ENCODE results near the gene WDR45.
A peak's percentile ranks its signal among the peaks of the same experiment; 100 is the strongest.

The WDR45 gene

DNA sequence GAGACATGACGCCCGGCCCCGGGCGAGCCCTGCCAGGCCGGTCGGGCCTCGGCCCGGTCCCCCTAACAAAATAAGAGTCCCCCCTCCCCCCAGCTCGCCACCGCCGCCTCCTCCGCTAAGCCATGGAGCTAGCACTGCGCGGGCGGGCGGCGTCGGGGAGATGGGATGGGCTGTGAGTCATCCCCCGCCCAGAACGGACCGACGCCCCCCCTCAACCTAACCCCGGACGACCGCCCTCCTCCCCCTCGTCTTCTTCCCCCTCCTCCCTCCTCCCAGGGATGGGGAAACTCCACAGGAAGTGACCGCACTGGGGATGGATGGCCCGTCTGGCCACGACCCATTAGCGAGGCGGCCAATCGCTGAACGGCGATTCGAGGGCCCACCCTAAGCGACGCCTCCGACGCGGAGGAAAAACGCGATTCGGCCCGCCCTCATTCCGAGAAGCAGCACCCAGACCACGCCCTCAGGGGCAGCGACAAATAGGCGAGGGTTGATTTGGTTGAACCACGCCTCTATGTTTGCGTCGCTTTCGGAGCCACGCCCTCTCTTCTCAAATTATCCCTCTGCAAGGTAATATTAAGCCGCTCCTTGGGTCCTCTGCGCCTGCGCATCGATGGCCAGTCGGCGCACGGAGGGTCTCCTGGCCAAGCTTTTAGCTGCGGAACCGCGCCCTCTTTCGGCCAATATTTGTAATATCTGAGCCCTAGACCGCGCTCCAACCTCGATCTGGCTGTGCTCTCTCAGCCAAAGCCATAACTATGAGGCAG lies 36.3 kb downstream of the WDR45 start, which contains the start of gene TFE3:
Gene TFE3 (minus strand): TSS at position 138 of the 767 bp plus-strand sequence. CDS start 131 bp downstream, at position 7.
- peak; percentile 92 for DNase-seq (ENCODE audit: low spot score)

DNA sequence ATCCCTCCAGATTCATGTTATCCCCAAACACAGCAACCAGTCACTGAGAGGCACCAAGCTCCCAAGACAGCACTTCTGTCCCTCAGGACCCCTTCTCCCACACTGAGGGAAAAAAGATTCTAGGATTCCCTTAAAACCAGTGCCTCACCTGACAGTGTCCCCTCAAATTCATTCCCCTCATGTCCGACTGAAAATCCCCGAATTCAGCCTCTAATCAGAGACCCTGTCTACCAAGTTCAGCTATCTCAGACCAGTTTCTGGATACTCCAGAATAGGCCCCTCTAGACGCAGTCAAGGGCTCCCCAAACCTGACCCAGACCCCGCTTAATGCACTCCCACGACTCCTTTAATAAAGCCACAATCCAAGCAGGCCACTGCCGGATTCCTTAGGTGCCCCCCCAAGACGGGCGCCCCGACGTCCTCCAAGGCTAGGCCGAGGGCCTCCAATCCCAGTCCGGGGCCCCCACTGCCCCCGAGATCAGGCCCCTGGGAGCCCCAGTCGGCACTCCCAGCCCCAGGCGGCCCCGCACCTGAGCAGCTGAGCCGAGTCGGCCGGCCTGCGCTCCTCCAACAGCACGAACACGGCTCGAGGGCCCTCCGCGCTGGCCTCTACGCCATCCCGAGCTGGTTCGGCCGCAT lies 37.0 kb downstream of the WDR45 start:
- DNase-seq (ENCODE audit: low spot score): no peak

DNA sequence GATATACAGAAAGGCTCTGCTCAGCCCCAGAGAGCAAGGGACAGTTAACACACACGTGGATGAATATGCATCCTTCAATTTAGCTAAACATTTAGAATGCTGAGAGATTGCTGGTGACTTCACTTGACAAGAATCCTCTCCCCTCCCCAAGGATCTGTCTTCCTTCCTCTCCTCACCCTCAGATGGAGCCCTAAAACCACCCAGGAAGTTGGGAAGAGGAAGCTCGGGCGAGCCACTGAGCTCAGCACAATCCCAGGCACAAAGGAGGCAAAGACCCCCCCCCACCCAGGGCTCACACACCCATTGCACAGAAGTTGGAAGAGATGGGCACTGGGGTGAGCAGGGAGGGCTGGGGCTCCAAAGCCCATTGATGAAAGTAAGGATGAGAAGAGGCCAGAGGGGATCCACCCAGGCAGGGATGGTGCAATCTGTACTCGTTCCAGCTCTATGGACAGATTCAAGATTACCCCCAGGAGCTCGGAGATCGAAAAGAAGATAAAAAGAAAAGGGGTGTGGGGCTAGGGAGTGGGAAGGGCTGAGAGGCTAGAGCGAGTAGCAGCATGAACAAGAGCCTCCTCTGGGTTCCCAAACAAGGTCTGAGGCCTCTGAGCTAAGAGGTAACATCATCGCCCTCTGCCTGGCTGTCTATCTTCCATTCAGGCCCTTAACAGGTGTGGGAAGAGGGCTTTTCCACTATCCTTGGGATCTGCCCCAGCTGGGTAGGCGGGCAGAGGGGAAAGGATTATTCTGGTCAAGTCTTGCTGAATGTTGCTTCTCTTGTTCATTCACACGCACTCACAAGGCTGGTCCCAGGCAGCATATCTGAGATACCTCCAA lies 37.7 kb downstream of the WDR45 start:
- DNase-seq (ENCODE audit: low spot score): no peak

DNA sequence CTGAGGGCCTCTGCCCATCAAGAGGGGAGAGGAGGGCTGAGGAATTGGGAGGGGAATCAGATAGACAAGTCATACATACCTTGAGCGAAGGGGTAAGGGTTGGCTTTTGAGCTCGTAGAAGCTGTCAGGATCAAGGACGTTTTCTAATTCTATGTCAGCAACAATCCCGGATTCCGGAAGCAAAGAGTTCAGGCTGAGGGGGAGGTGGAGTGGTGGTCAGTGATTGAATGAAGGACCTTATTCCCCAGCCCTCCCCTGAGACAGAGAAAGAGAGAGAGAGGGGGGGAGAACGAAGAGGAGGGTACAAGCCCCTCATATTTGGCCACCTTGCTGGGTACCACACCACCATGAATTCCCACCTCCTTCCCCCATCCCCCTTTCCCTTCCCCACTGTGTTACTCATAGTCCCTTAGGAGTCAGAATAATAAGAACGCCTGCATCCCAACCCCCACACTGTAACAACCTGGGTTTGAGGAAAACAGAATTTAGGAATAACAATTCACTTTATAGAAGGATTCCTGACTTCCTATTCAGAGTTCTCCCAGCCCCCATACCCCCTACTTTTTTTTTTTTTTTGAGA lies 39.2 kb downstream of the WDR45 start:
- DNase-seq (ENCODE audit: low spot score): no peak

DNA sequence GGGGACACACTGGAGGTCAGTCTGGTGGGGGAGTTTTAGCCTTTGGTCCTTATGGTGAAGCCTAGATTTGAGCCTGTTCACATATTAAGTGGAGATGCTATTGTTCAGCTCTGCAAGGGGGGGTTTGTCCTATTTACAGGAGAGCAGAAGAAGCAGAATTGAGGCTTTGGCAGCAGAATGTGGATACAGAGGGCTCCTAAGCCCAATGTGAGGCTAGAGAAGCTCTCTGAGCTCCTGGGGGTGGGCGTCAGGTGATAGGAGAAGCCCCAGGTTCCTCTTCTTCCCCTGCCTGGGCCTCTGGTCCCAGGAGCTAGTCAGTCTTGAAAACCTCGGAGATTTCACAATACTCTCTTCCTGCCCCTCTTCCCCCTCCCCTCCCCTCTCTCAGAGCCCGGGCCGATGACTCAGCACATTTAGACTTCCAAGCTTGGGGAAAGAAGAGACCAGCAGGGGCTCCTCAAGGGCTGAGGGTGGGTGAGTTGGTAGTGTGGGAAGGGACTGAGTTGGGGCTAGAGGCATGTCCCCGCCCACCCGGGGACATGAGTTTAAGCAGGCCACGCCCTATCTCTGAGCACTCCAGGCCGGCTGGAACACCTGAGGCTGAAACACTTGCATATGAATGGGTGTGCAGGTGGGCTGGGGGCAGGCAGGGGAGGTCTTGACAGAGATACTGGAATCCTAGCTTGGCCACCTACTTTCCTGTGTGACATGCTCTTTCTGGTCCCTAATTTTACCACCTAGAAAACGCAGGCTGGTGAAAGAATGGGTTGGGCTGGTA lies 39.9 kb downstream of the WDR45 start:
- DNase-seq (ENCODE audit: low spot score): no peak

DNA sequence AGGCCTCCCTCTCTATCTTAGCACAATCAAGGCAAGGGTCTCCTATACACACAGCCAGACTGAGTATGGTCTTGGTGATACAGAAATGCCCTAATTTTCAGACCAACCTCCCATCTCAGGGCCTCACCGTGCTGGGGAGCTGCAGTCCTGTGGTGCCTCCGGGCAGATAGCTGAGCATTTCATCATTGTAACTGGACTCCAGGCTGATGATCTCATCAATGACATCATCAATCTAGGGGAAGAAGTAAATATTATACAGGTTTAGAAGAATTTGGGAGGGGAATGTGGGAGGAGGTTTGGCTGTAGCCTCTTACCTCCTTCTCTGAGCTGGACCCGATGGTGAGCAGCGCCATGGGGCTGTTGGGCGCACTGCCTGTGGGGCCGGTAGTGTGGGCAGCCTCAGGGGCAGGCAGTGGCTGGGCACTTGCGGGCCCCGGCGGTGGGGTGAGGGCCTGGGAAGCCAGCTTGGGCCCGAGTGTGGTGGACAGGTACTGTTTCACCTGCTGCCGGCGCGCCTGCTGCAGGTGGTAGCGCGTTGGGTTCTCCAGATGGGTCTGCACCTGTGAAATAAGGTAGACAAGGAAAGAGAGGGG lies 41.7 kb downstream of the WDR45 start:
- no peak for DNase-seq (ENCODE audit: low spot score)

DNA sequence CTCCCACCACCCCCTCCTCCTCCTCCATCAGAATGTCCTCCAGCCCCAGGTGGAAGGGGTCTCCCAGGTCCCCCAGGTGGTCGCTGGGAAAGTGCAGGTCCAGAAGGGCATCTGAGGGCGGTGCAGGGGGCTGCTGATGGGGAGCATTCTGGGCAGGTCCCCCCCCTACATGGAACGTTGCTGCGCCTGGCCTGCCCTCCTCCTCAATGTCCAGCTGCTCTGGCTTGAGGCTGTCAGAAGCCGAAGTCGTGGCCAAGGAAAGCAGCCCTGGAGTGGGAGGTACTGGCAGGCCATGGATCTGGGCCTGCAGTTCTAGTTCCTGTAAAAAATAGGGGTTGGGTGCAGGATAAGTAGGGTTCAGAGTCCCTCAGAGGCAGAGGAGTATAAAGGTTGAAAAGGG lies 49.4 kb downstream of the WDR45 start:
- DNase-seq (ENCODE audit: low spot score): no peak

DNA sequence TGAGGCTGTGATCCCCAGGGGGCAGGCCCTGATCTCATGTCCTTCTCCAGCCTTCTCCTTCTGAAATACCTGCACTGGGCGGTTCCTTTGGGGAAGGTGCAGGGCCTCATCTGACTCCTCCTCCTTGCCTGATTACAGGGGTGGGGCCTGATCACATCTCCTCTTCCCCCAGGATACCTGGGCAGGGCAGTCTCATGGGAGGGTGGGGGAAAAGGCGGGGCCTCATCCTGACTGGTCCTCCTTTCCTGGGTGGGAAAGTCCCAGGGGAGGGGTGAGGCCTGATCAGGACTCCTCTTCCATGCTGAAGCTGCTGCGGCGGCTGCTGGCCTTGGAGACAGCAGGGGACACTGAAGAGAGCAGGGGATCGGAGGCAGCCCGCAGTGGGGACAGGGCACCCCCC lies 49.8 kb downstream of the WDR45 start:
- DNase-seq (ENCODE audit: low spot score): no peak
